Endothelial cell (in vitro differentiated cells): ENCODE data around the gene TKFC. TPM values are rescaled to one million over a fixed set of nuclear protein-coding genes. Genes with fewer than 3 reads are reported as not detected.
A peak's percentile ranks its signal among the peaks of the same experiment; 100 is the strongest.

Experiments
- DNase-seq: peaks from one replicate; pipeline ENCODE4 v3.0.0; 2021; ENCODE audit warnings: low spot score
- H3K27ac Mint-ChIP-seq: one replicate; pipeline ENCODE4 v1.8.0; 2021; ENCODE audit warnings: mixed read lengths, inconsistent platforms; ENCODE audit not compliant: unreplicated experiment
- H3K27me3 Mint-ChIP-seq: one replicate; pipeline ENCODE4 v1.8.0; 2021; ENCODE audit warnings: mild to moderate bottlenecking, moderate library complexity, mixed read lengths, inconsistent platforms; ENCODE audit not compliant: unreplicated experiment
- H3K36me3 Mint-ChIP-seq: one replicate; pipeline ENCODE4 v1.8.0; 2021; ENCODE audit warnings: mild to moderate bottlenecking, low read depth, mixed read lengths, inconsistent platforms; ENCODE audit not compliant: unreplicated experiment
- H3K4me1 Mint-ChIP-seq: one replicate; pipeline ENCODE4 v1.8.0; 2021; ENCODE audit warnings: mild to moderate bottlenecking, mixed read lengths, inconsistent platforms; ENCODE audit not compliant: unreplicated experiment
- H3K4me3 Mint-ChIP-seq: one replicate; pipeline ENCODE4 v1.8.0; 2021; ENCODE audit warnings: mild to moderate bottlenecking, mixed read lengths, inconsistent platforms; ENCODE audit not compliant: unreplicated experiment
- H3K9me3 Mint-ChIP-seq: one replicate; pipeline ENCODE4 v1.8.0; 2021; ENCODE audit warnings: mixed read lengths, inconsistent platforms; ENCODE audit not compliant: unreplicated experiment
- total RNA-seq: library from RNA; stranded (reverse); fragmentation: NEBNext Ultra II Directional; extraction: Animal tissue kit (Norgen Biotek cat#: 25700); gene quantifications from one replicate; pipeline ENCODE4 v1.2.1, GENCODE V29; 2021; ENCODE audit not compliant: unreplicated experiment
- TF ChIP-seq, protein P1 (sequence below): fragments of 200-600 bp; sonication (generic); IDR thresholded peaks from one replicate; pipeline ENCODE4 v1.5.0; 2021; ENCODE audit warnings: antibody characterized with exemption; ENCODE audit not compliant: unreplicated experiment

TKFC gene
- total RNA-seq, 1 donor from 2014 or later: 53.1 TPM

DNA sequence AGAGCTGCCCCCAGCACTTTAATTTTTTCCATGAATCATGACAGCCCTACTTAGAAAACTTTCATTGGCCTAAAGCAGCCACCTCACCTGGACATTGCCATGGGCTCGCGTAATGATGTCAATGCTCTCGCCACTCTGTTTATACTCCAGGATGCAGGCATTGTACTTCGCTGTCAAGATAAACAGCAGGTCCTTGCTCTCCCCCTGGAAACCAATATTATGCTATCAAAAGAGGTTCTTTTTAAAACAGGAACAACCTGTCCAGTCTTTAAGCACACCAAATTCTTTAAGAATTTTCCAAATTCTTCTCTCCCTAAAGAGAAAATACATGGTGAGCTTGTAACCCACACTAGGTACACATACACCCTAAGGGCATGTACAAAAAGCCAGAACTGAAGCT is 3.2 kb upstream of the TKFC start:
- H3K36me3 Mint-ChIP-seq: peaks cover 31% of the 10 kb centered on the region
- H3K27me3 Mint-ChIP-seq: peaks cover 6% of the 10 kb centered on the region
- H3K27ac Mint-ChIP-seq: no peak overlapping the region
- TF ChIP-seq, protein P1, sequence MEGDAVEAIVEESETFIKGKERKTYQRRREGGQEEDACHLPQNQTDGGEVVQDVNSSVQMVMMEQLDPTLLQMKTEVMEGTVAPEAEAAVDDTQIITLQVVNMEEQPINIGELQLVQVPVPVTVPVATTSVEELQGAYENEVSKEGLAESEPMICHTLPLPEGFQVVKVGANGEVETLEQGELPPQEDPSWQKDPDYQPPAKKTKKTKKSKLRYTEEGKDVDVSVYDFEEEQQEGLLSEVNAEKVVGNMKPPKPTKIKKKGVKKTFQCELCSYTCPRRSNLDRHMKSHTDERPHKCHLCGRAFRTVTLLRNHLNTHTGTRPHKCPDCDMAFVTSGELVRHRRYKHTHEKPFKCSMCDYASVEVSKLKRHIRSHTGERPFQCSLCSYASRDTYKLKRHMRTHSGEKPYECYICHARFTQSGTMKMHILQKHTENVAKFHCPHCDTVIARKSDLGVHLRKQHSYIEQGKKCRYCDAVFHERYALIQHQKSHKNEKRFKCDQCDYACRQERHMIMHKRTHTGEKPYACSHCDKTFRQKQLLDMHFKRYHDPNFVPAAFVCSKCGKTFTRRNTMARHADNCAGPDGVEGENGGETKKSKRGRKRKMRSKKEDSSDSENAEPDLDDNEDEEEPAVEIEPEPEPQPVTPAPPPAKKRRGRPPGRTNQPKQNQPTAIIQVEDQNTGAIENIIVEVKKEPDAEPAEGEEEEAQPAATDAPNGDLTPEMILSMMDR: no peak
- peaks cover 18% of the 10 kb centered on the region for H3K4me1 Mint-ChIP-seq
- DNase-seq: no peak
- no peak overlapping the region for H3K4me3 Mint-ChIP-seq
- no peaks in the 10 kb centered on the region for H3K9me3 Mint-ChIP-seq

DNA sequence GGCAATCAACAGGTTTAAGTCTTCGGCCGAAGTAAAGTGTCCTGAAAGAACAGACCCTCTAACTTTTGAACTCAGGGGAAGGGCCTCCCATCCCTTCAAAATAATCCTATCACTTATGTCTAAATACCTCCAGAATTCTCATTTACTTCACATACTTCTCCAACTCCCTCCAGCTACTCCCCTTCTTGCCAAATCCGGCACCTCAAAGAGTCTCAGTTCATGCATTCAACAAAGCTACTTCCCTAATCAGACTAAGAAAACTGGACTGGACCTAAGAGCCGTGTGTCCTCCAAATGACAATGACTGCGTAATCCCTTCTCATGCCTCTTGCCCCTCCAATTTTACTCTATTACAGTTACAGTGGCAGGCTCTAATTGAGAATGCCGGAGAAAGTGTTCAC is 1.4 kb upstream of the TKFC start:
- peaks cover 18% of the 10 kb centered on the region for H3K4me1 Mint-ChIP-seq
- no peaks in the 10 kb centered on the region for H3K9me3 Mint-ChIP-seq
- TF ChIP-seq, protein P1: no peak
- H3K4me3 Mint-ChIP-seq: peak overlapping the region; percentile 98
- H3K27ac Mint-ChIP-seq: peak overlapping the region; percentile 93
- no peak for DNase-seq
- peaks cover 4% of the 10 kb centered on the region for H3K27me3 Mint-ChIP-seq
- peaks cover 19% of the 10 kb centered on the region for H3K36me3 Mint-ChIP-seq

DNA sequence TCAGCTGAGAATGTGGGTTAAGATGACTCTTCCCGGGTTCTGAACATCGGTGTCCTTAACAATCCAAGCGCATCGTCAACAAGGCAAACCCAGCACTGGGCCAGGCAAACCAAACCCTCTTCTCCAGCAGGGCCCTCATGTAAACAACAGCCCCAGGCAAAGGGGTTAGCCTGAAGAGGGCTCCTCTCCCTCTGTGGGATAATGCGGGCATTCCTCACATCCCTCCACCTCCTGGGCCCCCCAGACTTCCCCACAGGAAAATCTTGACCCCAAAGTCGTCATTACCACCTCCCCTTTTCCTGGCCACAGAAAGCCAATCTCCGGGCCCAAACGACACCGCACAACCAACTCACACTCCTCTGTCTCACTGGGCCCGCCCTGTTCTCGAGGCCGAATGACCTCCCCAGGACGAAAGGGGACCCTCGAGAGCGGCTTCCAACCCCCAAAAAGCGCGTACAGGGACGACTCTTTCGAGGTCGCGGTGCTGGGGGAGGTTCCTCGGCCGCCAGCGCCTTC is 689 bp upstream of the TKFC start:
- Mint-ChIP-seq H3K9me3 (no peaks in the 10 kb centered on the region), H3K4me3 (peak overlapping the region; percentile 98), H3K27ac (peak overlapping the region; percentile 93), H3K36me3 (peaks cover 19% of the 10 kb centered on the region), H3K4me1 (peaks cover 21% of the 10 kb centered on the region), H3K27me3 (peaks cover 4% of the 10 kb centered on the region)
- TF ChIP-seq, protein P1: no peak
- peak; percentile 13 for DNase-seq

DNA sequence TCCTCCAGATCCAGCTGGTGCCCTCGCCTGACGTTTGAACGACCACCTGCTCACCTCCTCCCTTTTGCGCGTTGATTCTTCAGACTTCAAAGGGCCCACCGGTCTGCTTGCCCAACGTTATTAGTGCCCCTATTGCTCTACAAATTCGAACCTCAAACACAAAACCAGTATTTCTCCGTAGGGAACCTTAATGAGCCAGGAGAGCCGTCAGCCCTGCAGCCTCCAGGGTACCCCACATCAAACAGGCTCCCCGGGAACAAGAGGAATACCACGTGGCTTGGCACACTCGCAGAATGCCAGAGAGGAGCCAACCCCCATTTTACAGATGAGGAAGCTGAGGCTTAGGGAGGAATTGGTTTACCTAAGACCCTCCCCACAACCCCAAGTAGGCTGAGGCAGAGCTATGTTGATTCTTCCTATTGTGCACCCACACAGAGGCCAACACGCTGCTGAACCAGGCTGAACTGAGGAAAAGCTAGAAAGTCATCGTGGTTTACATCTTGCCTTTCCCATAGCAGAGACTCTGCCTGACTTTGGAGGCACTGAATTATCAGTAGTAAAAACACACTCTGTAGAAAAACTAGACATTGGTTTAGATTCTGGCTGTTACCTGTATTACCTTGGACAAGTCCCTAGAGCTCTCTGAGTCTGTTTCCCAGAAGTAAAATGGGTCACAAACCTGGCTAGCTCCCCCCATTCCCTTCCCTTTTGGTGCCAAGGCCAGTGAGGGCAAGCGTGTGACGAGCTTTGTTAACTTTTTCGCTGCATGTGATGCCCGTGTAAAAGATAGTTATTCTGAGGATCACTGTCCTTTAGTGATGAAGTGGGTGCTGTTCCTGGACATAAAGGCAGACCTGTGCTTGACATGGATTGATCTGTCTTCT is 764 bp downstream of the TKFC start:
- Mint-ChIP-seq H3K27ac (peak overlapping the region; percentile 95), H3K27me3 (peaks cover 4% of the 10 kb centered on the region), H3K9me3 (no peaks in the 10 kb centered on the region), H3K36me3 (peaks cover 10% of the 10 kb centered on the region), H3K4me3 (peak overlapping the region; percentile 98), H3K4me1 (peaks cover 21% of the 10 kb centered on the region)
- TF ChIP-seq, protein P1: no peak
- DNase-seq: no peak
